Activated T-cell treated with anti-CD3 and anti-CD28 coated beads, Interleukin-2, amount 50 U/mL, for 72 hours (primary cell): ENCODE results near the gene MYRFL. TPM values are rescaled to one million over a fixed set of nuclear protein-coding genes. Genes with fewer than 3 reads are reported as not detected.
"Not testable (repeated sequence)": the region's sequence is repeated elsewhere in the genome, so short reads cannot be mapped to it uniquely, and the experiment has no call there.

Source experiments
- ATAC-seq, 2 donors: fragments of 150-1000 bp; cut with Tn5 transposase; replicated peaks in 1 of 2; 2 replicates each; pipeline ENCODE4 v1.10.0; 2021; ENCODE audit warnings: moderate library complexity in 2 of 2, mild to moderate bottlenecking in 1 of 2
- DNase-seq, 2 donors: peaks; one replicate each; pipeline ENCODE4 v3.0.0; 2021 to 2022; ENCODE audit warnings: mixed read lengths in 1 of 2
- H3K27ac Mint-ChIP-seq: one replicate; pipeline ENCODE4 v1.8.0; 2022; ENCODE audit warnings: mild to moderate bottlenecking, moderate library complexity, mixed read lengths
- H3K27me3 Mint-ChIP-seq: one replicate; pipeline ENCODE4 v1.8.0; 2022; ENCODE audit warnings: low read depth, mixed read lengths
- H3K36me3 Mint-ChIP-seq, 2 donors: one replicate each; pipeline ENCODE4 v1.8.0; 2022; ENCODE audit warnings: mixed read lengths in 2 of 2, mild to moderate bottlenecking in 1 of 2; ENCODE audit not compliant: insufficient read depth in 2 of 2
- H3K4me1 Mint-ChIP-seq: one replicate; pipeline ENCODE4 v1.8.0; 2022; ENCODE audit warnings: low read depth, mixed read lengths
- H3K4me3 Mint-ChIP-seq, 2 donors: one replicate each; pipeline ENCODE4 v1.8.0; 2022; ENCODE audit warnings: mild to moderate bottlenecking in 2 of 2, mixed read lengths in 2 of 2, moderate library complexity in 2 of 2
- H3K9me3 Mint-ChIP-seq, 2 donors: one replicate each; pipeline ENCODE4 v1.8.0; 2022; ENCODE audit warnings: mixed read lengths in 2 of 2
- total RNA-seq, 2 donors: library from RNA; stranded (reverse); gene quantifications; one replicate each; pipeline ENCODE4 v1.2.3, GENCODE V29; 2022

The MYRFL gene
- total RNA-seq, result under 1 TPM in 1 of 2 donors, not detected in 1; 0.14 TPM

DNA sequence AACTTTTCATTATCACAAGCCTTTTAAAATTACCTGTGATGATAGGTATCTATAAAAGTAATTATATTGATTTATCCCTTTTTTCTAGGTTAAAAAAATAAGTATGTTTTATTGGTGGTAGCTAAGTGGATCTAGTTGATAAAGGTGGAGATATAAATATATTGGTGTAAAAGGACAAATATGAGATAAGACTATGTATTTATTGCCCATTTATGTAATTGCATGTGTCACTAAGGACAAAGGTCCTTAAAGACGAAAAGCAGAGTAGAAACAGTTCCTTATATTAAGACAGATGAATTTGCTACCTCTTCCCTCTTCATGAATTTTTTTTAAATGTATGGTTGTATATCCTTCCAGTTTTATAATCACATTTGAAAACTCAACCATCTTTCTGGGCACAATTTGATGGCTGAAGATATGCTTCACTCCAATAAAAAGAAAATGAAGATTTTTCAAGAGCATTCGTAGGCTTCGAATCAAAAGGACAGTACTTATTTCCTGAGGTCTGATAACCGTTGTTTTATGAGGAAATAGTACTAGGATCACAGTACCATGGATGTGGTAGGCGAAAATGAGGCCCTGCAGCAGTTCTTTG lies at the start of gene MYRFL:
MYRFL (plus strand) TSS at position 262 of the 595 bp plus-strand sequence; CDS start at position 553, 291 bp downstream.
- no peaks in the 10 kb centered on the region for H3K4me1 Mint-ChIP-seq
- H3K9me3 Mint-ChIP-seq, result no peaks in the 10 kb centered on the region
- H3K27ac Mint-ChIP-seq, result no peak within 1 kb of the TSS
- H3K4me3 Mint-ChIP-seq, result no peak within 1 kb of the TSS
- H3K27me3 Mint-ChIP-seq, result peaks cover 17% of the 10 kb centered on the region
- DNase-seq (no peak), ATAC-seq (no peak)
- H3K36me3 Mint-ChIP-seq, result no peaks in the 10 kb centered on the region

DNA sequence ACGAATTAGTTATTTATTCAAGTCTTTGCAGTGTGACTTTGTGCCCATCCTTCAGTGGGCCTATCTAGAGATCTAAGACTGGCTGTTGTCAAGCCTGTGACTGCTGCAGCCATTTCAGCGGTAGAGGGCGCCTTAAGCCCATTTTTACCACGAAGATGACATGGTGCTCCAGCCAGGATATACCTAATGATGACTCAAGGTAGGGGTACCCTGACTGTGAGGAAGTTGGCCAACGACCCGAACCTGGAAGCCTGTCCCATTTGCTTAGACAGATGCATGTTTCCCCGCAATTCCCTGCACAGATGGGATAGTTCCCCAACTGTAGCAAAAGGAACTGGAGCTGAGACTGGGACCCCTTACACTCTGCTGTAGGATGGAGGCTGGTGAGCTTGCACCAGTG lies 45.1 kb upstream of the MYRFL start:
- DNase-seq (no peak), ATAC-seq (no peak)
- Mint-ChIP-seq H3K4me3 (no peak overlapping the region), H3K9me3 (peaks cover 2 to 10% of the 10 kb centered on the region in 2 donors), H3K27ac (no peak overlapping the region), H3K27me3 (no peaks in the 10 kb centered on the region), H3K36me3 (peaks cover 9 to 24% of the 10 kb centered on the region in 2 donors), H3K4me1 (no peaks in the 10 kb centered on the region)

DNA sequence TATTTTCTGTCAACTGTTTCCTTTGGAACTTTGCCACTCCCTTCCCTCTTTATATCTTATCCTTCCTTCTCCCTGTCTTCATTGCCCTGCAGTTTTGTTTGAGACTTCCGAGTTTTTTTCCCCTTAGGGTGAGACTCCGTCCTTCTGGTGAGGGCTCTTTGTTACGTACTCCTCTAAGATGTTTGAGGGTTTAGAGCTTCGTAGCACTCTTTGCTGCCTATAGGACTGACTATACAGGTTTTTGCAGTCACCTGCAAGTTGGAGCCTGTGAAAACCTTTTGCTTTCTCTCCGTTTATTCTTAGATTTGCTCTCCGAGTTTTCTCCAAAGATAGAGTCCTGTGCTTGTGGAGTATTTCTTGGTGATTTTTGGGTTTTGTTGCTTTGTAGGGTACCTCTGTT lies 41.7 kb upstream of the MYRFL start:
- Mint-ChIP-seq H3K9me3 (peaks cover 2 to 10% of the 10 kb centered on the region in 2 donors), H3K4me1 (no peaks in the 10 kb centered on the region), H3K27ac (no peak overlapping the region), H3K27me3 (no peaks in the 10 kb centered on the region), H3K4me3 (no peak overlapping the region), H3K36me3 (peaks cover 12 to 35% of the 10 kb centered on the region in 2 donors)
- no peak for DNase-seq
- ATAC-seq, result no peak

DNA sequence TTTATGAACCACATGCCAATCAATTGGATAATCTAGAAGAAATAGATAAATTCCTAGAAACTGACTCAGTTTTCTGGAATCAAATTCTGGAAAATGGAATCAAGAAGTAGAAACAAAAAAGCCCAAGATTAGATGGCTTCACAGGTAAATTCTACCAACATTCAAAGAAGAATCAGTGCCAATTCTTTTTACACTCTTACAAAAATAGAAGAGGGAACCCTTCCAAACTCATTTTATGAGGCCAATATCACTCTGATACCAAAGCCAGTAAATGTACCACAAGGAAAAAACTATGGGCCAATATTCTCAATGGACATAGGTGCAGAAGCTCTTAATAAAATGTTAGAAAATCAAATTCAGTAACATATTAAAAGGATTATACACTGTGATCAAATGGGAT lies 35.7 kb upstream of the MYRFL start:
- Mint-ChIP-seq H3K27ac (no peak overlapping the region), H3K27me3 (no peaks in the 10 kb centered on the region), H3K9me3 (peaks cover 9 to 14% of the 10 kb centered on the region in 2 donors), H3K36me3 (peaks cover 20 to 42% of the 10 kb centered on the region in 2 donors), H3K4me3 (no peak overlapping the region), H3K4me1 (no peaks in the 10 kb centered on the region)
- no peak for ATAC-seq
- no peak for DNase-seq

DNA sequence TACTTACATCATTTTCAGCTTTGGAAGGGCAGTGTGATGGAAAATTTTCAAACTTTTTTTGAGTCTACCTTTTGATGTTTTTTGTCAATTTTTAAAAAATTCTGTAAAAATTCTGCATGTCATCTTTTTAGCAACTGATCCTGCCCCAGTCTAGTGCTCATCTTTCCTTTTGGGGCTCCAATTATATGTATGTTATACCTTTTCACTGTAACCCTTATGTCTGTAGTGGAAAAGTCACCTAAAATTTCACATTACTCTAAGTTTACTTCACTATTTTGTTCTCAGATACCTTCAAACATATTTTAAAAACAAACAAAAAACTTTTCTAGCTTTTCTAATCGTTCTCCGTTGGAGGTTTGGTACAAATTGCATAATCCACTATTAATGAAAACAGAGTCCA lies 32.5 kb upstream of the MYRFL start:
- no peak for ATAC-seq
- Mint-ChIP-seq H3K4me1 (no peaks in the 10 kb centered on the region), H3K27ac (no peak overlapping the region), H3K36me3 (peaks cover 21 to 43% of the 10 kb centered on the region in 2 donors), H3K27me3 (no peaks in the 10 kb centered on the region), H3K4me3 (no peak overlapping the region), H3K9me3 (peaks cover 9 to 14% of the 10 kb centered on the region in 2 donors)
- no peak for DNase-seq

DNA sequence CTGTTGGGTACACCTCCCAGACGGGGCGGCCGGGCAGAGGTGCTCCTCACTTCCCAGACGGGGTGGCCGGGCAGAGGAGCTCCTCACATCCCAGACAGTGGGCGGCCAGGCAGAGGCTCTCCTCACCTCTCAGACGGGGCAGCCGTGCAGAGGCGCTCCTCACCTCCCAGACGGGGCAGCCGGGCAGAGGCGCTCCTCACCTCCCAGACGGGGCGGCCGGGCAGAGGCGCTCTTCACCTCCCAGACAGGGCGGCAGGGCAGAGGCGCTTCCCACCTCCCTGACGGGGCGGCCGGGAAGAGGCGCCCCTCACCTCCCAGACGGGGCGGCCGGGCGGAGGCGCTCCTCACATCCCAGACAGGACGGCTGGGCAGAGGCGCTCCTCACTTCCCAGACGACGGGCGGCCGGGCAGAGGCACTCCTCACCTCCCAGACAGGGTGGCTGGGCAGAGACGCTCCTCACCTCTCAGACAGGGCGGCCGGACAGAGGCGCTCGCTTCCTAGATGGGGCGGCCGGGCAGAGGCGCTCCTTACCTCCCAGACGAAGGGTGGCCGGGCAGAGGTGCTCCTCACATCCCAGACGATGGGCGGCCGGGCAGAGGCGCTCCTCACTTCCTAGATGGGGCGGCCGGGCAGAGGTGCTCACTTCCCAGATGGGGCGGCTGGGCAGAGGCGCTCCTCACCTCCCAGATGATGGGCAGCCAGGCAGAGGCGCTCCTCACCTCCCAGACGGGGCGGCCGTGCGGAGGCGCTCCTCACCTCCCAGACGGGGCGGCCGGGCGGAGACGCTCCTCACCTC lies 17.7 kb upstream of the MYRFL start:
- not testable (repeated sequence) for DNase-seq, ATAC-seq, H3K4me1 Mint-ChIP-seq, H3K27ac Mint-ChIP-seq, H3K27me3 Mint-ChIP-seq, H3K9me3 Mint-ChIP-seq, H3K4me3 Mint-ChIP-seq
- H3K36me3 Mint-ChIP-seq, result peaks cover 22 to 38% of the 10 kb centered on the region in 2 donors

DNA sequence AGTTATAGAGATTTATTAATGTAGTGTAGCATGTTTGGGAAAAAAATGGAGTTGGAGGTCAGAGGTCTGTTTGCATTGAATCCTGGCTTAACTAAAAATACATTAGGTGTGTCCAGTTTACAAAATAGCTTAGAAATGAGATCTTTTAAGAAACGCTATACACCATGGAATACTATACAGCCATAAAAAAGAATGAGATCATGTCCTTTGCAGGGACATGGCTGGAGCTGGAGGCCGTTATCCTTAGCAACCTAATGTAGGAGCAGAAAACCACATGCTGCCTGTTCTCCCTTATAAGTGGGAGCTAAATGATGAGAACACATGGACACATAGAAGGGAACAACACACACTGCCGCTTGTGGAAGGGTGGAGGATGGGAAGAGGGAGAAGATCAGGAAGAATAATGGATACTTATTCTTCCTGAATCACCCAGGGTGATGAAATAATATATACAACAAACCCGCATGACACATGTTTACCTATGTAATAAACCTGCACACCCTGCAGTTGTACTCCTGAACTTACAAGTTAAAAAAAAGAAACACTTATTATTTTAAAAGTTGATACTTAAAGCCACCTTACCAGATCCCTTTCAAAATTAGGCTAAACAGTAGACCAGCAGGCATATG lies 14.0 kb upstream of the MYRFL start:
- peaks cover 18 to 32% of the 10 kb centered on the region in 2 donors for H3K36me3 Mint-ChIP-seq

DNA sequence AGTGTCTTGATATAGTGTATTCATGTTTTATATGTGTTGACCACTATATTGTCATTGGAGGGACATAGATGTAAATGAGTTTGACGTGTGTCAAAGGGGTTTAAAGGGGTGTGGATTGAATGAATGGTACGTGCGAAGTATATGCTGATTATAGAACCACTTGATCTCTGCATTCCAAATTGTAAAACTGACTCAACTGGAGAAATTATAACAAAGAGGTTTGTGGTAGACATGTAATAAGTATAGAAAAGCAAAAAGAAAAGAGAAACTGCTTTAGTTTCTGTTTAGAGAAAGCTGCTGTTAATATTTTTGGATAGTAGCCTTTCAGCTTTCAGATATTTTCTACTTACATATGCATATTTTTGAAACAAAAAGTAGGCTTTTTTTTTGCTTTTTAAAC lies 8.9 kb upstream of the MYRFL start:
- no peak for ATAC-seq
- Mint-ChIP-seq H3K4me3 (no peak overlapping the region), H3K27me3 (no peaks in the 10 kb centered on the region), H3K4me1 (no peaks in the 10 kb centered on the region), H3K27ac (no peak overlapping the region), H3K36me3 (peaks cover 0 to 2% of the 10 kb centered on the region in 2 donors), H3K9me3 (no peaks in the 10 kb centered on the region)
- no peak for DNase-seq

More for the DNA sequence above, 14.0 kb upstream of the MYRFL start:
- Mint-ChIP-seq H3K9me3 (peaks cover 8 to 10% of the 10 kb centered on the region in 2 donors), H3K27ac (no peak overlapping the region), H3K4me3 (no peak overlapping the region), H3K27me3 (no peaks in the 10 kb centered on the region), H3K4me1 (no peaks in the 10 kb centered on the region)
- no peak for DNase-seq
- ATAC-seq, result no peak

DNA sequence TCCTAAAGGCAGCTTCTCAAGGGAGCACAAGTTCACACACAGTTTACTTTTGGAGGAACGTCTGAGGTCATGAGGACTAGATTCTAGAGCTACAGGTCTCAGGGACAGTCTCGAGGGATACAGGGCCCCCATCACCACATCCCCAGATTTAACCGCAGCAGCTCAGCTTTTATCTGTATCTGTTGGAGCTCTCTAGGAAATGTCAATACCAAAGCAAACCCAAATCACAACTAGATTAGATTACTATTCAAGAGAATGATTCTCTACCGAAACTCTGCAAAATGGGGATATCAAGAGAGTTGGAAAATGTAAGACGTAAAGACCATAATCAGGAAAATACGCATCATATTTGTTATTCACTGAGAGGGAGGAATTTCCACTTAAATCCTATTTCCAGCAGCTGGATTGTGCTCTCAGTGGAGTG lies 4.0 kb upstream of the MYRFL start:
- no peaks in the 10 kb centered on the region for H3K9me3 Mint-ChIP-seq
- no peaks in the 10 kb centered on the region for H3K4me1 Mint-ChIP-seq
- peaks cover 0 to under 1% of the 10 kb centered on the region in 2 donors for H3K36me3 Mint-ChIP-seq
- H3K4me3 Mint-ChIP-seq, result no peak overlapping the region
- H3K27me3 Mint-ChIP-seq, result peaks cover 7% of the 10 kb centered on the region
- DNase-seq (no peak), ATAC-seq (no peak)
- H3K27ac Mint-ChIP-seq, result no peak overlapping the region

DNA sequence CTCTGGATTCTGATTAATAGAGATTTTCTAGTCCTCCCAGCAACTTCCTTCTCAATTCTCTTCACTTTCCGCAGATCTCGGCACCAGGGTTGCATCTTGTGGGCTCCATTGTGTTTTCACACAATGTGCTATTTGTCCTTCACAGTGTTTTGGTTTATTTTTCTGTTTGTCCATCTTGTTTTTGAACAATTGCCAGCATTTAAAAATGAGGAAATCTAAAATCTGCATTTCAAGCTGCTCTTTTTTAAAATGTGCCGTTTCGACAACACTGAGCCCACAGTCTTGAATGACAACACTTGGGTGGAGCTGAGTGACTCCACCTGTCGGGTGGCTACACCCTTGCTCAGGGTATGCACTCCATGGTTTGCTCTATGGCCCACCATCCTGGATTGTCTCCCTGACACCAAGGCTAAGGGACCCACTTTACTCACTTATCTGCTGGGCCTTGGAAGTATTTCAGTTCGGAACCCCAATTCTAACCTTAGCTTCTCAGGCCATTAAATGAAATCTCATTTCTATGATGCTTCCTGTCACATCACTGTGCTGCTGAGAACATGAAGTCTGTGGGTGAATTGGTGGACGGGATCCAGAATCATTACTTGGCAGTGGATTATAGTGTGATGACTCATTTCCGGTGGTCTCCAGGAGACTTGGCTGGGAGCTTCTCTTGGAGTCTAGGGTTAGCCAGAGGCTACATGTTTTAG lies 3.4 kb upstream of the MYRFL start:
- Mint-ChIP-seq H3K4me3 (no peak overlapping the region), H3K36me3 (no peaks in the 10 kb centered on the region), H3K9me3 (no peaks in the 10 kb centered on the region), H3K27ac (no peak overlapping the region), H3K4me1 (no peaks in the 10 kb centered on the region), H3K27me3 (peaks cover 7% of the 10 kb centered on the region)
- no peak for DNase-seq
- ATAC-seq, result no peak

DNA sequence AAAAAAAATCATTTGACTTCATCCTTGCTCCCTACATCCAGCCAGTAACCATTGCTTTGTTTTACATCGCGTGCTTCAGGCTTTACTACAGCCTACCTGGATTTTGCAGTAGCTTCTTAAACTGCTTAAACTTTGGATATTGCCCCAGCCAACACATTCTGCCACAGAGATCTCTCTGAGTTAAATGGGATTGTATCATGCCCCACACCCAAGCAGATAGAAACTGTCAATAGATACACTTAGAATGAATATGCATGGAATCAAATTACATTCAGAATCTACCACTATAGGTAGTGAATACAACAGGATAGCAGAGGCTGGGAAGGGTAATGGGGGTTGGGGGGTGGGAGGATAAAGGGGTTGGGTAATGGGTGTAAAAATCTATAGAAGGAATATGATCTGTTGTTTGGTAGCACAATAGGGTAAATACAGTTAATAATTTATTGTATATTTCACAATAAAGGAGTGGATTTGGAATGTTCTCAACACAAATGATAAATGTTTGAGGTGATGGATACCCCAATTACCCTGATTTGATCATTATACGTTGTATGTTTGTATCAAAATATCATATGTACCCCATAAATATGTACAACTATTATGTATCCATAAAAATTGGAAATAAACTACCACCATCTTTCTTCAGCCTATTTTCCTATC lies 2.7 kb upstream of the MYRFL start:
- H3K4me3 Mint-ChIP-seq, result no peak overlapping the region
- ATAC-seq, result no peak
- H3K9me3 Mint-ChIP-seq, result no peaks in the 10 kb centered on the region
- no peak for DNase-seq
- H3K36me3 Mint-ChIP-seq, result no peaks in the 10 kb centered on the region
- H3K27me3 Mint-ChIP-seq, result peaks cover 7% of the 10 kb centered on the region
- H3K27ac Mint-ChIP-seq, result no peak overlapping the region
- no peaks in the 10 kb centered on the region for H3K4me1 Mint-ChIP-seq

DNA sequence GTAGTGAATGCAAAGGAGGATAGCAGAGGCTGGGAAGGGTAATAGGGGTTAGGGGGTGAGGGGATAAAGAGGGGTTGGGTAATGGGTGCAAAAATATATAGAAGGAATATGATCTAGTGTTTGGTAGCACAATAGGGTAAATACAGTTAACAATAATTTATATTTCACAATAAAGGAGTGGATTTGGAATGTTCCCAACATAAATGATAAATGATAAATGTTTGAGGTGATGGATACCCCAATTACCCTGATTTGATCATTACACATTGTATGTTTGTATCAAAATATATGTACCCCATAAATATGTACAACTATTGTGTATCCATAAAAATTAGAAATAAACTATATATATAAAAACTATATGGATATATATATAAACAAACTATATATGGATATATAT lies 999 bp upstream of the MYRFL start:
- H3K27ac Mint-ChIP-seq, result no peak overlapping the region

More for the DNA sequence above, 999 bp upstream of the MYRFL start:
- DNase-seq (no peak), ATAC-seq (no peak)
- Mint-ChIP-seq H3K4me1 (no peaks in the 10 kb centered on the region), H3K27me3 (peaks cover 8% of the 10 kb centered on the region), H3K4me3 (no peak overlapping the region), H3K9me3 (no peaks in the 10 kb centered on the region), H3K36me3 (no peaks in the 10 kb centered on the region)
